HepG2 (cell line): Measurements from ENCODE around the gene POLR1G. TPM values are rescaled to one million over a fixed set of nuclear protein-coding genes. Genes with fewer than 3 reads are reported as not detected.

Experiments used
- ATAC-seq: fragments of 200-7000 bp; cut with Tn5 transposase; 3 replicates; pipeline ENCODE4 v1.9.1; 2020; ENCODE audit warnings: mild to moderate bottlenecking, moderate library complexity
- BruUV-seq: library from RNA; stranded (reverse); fragments of 400-500 nt; replicated peaks from 2 replicates; lab custom pipeline; 2021; lab: Mats Ljungman, UMichigan
- CTCF ChIA-PET: fragments of 300-600 bp; formaldehyde crosslinking; extraction: SDS; loops from one replicate; lab custom pipeline; 2021; ENCODE audit warnings: low total read pairs, inconsistent platforms, low intra/inter-chr PET ratio; lab: Yijun Ruan, JAX
- POLR2A ChIA-PET: fragments of 350-600 bp; sonication (Branson Sonifier 250); formaldehyde crosslinking; loops from one replicate; lab custom pipeline; 2020; ENCODE audit warnings: antibody characterized with exemption, inconsistent platforms; lab: Yijun Ruan, JAX
- DNase-seq: peaks from one replicate; pipeline ENCODE4 v3.0.0-alpha.2; 2015; ENCODE audit warnings: low spot score
- FAIRE-seq: peaks from 3 replicates; lab custom pipeline; 2011; peaks lifted over from hg19 to GRCh38; lab: Jason Lieb, UNC
- H2AFZ ChIP-seq: one replicate; pipeline ENCODE4 v1.6.1; 2011; ENCODE audit warnings: low read length, inconsistent platforms
- H3K27ac ChIP-seq: fragments of 300-600 bp; 3 replicates; pipeline ENCODE4 v1.8.0; 2011; ENCODE audit warnings: mixed run types, mild to moderate bottlenecking, mixed read lengths, low read length, inconsistent platforms; ENCODE audit not compliant: insufficient read depth; ENCODE audit errors: extremely low read length
- H3K27me3 ChIP-seq, 2 experiments: fragments of 200-600 bp in 1 of 2; 2 replicates in 1 of 2; 3 replicates in 1 of 2; pipeline versions ENCODE4 v1.6.0 to v1.8.0; 2011; ENCODE audit warnings: low read length in 2 of 2, mild to moderate bottlenecking in 2 of 2, moderate library complexity in 2 of 2, inconsistent platforms in 1 of 2; ENCODE audit not compliant: insufficient read depth in 2 of 2, control insufficient read depth in 1 of 2
- H3K36me3 ChIP-seq, 2 experiments: fragments of 200-600 bp in 1 of 2; replicated peaks in 1 of 2; 2 replicates in 1 of 2; 3 replicates in 1 of 2; pipeline versions ENCODE4 v1.5.1 to v1.8.0; 2011; ENCODE audit warnings: low read length in 2 of 2, inconsistent platforms in 1 of 2; ENCODE audit not compliant: insufficient read depth in 2 of 2, control insufficient read depth in 1 of 2
- H3K4me1 ChIP-seq: 2 replicates; pipeline ENCODE4 v1.5.1; 2012; ENCODE audit warnings: low read length, inconsistent platforms; ENCODE audit not compliant: insufficient read depth
- H3K4me2 ChIP-seq: 2 replicates; pipeline ENCODE4 v1.6.0; 2011; ENCODE audit warnings: low read depth, low read length, inconsistent platforms
- H3K4me3 ChIP-seq, 3 experiments: fragments of 200-600 bp in 1 of 3; sonication (generic), shearing (Covaris generic) in 1 of 3; replicated peaks in 1 of 3; 2 replicates each; pipeline ENCODE4 v1.5.1; 2011 to 2016; ENCODE audit warnings: low read length in 3 of 3, inconsistent platforms in 2 of 3, low read depth in 2 of 3, mild to moderate bottlenecking in 2 of 3, control low read depth in 1 of 3, mixed read lengths in 1 of 3; ENCODE audit not compliant: insufficient read depth in 1 of 3
- H3K79me2 ChIP-seq: one replicate; pipeline ENCODE4 v1.6.1; 2011; ENCODE audit warnings: low read length, inconsistent platforms; ENCODE audit not compliant: insufficient read depth
- H3K9ac ChIP-seq: 2 replicates; pipeline ENCODE4 v1.6.0; 2011; ENCODE audit warnings: mild to moderate bottlenecking, low read depth, low read length, inconsistent platforms; ENCODE audit not compliant: insufficient read depth
- H3K9me3 ChIP-seq: 2 replicates; pipeline ENCODE4 v1.5.1; 2012; ENCODE audit warnings: mild to moderate bottlenecking, low read length
- H4K20me1 ChIP-seq: 2 replicates; pipeline ENCODE4 v1.6.0; 2011; ENCODE audit warnings: inconsistent platforms, mild to moderate bottlenecking, low read length, moderate library complexity; ENCODE audit not compliant: insufficient read depth
- CC2D1A ChIP-seq: sonication (generic); formaldehyde crosslinking; IDR thresholded peaks from 2 replicates; pipeline ENCODE4 v1.8.1; 2023; ENCODE audit warnings: mild to moderate bottlenecking, missing genetic modification reagents
- CEBPB ChIP-seq: IDR thresholded peaks from 2 replicates; pipeline ENCODE4 v1.6.1; 2011; ENCODE audit warnings: low read depth, low read length, improper control_type of control experiment, borderline replicate concordance
- E2F2 ChIP-seq: sonication (generic); formaldehyde crosslinking; IDR thresholded peaks from 2 replicates; pipeline ENCODE4 v1.4.0; 2020; ENCODE audit warnings: missing genetic modification reagents, borderline replicate concordance
- KMT2A ChIP-seq: sonication (generic); formaldehyde crosslinking; IDR thresholded peaks from 2 replicates; pipeline ENCODE4 v1.4.0; 2020; ENCODE audit warnings: missing genetic modification reagents
- MED13 ChIP-seq: sonication (generic); formaldehyde crosslinking; IDR thresholded peaks from 2 replicates; pipeline ENCODE4 v1.5.0; 2020; ENCODE audit warnings: missing genetic modification reagents
- NFYC ChIP-seq: IDR thresholded peaks from 2 replicates; pipeline ENCODE4 v1.6.1; 2016; ENCODE audit warnings: missing genetic modification reagents, missing compliant biosample characterization
- SETDB1 ChIP-seq: sonication (generic); formaldehyde crosslinking; IDR thresholded peaks from 2 replicates; pipeline ENCODE4 v1.5.1; 2020; ENCODE audit warnings: missing genetic modification reagents, mild to moderate bottlenecking, borderline replicate concordance
- ZNF124 ChIP-seq: sonication (generic); formaldehyde crosslinking; IDR thresholded peaks from 2 replicates; pipeline ENCODE4 v1.4.0; 2020; ENCODE audit warnings: missing genetic modification reagents
- ZNF263 ChIP-seq: sonication (generic); formaldehyde crosslinking; IDR thresholded peaks from 2 replicates; pipeline ENCODE4 v1.4.0; 2020; ENCODE audit warnings: missing genetic modification reagents
- ZNF282 ChIP-seq: fragments of 450-650 bp; IDR thresholded peaks from 2 replicates; pipeline ENCODE4 v1.6.1; 2018; ENCODE audit not compliant: partially characterized antibody
- ZNF512 ChIP-seq: sonication (generic); formaldehyde crosslinking; IDR thresholded peaks from 2 replicates; pipeline ENCODE4 v1.4.0; 2020; ENCODE audit warnings: mild to moderate bottlenecking, missing genetic modification reagents
- ZNF615 ChIP-seq: sonication (generic); formaldehyde crosslinking; IDR thresholded peaks from 2 replicates; pipeline ENCODE4 v1.5.0; 2020; ENCODE audit warnings: mild to moderate bottlenecking, missing genetic modification reagents, borderline replicate concordance
- ZNF883 ChIP-seq: sonication (generic); formaldehyde crosslinking; IDR thresholded peaks from 2 replicates; pipeline ENCODE4 v1.5.1; 2020; ENCODE audit warnings: mild to moderate bottlenecking, missing genetic modification reagents; ENCODE audit errors: not compliant biosample characterization
- WGBS: methylation state at CpG from one replicate; pipeline ENCODE4 v1.1.6; 2017; ENCODE audit warnings: low lambda C conversion rate; 5-methylcytosine and 5-hydroxymethylcytosine counted together
- in situ Hi-C: cut with HindIII; loops from 2 replicates; pipeline ENCODE4 v1.10.0; 2017; ENCODE audit warnings: low pct_unique_long_range_greater_than_20kb; ENCODE audit not compliant: extremely low pct_ligation_motif_present
- intact Hi-C: fragments of 100-400 bp; cut with micrococcal nuclease; formaldehyde crosslinking; loops from one replicate; pipeline ENCODE4 v1.10.0; 2022; ENCODE audit not compliant: unreplicated experiment
- polyA plus RNA-seq, 8 experiments: library from polyadenylated mRNA; depleted of rRNA in 3 of 8; stranded (reverse) in 7 of 8; unstranded in 1 of 8; fragments of >200 nt; fragmentation: Illumina TruSeq in 4 of 8; extraction: Trizol in 4 of 8; gene quantifications; 2 replicates each; pipeline versions ENCODE4 v1.2.1 to v1.2.3, GENCODE V29; 2011 to 2016; ENCODE audit warnings: low read depth in 4 of 8, missing spikeins in 1 of 8, mixed read lengths in 1 of 8; ENCODE audit not compliant: insufficient read depth in 1 of 8
- total RNA-seq, 5 experiments: library from RNA; depleted of rRNA; stranded (reverse); fragments of >200 nt; fragmentation: Illumina TruSeq; extraction: Trizol; gene quantifications; 2 replicates each; pipeline ENCODE4 v1.2.3, GENCODE V29; 2016; ENCODE audit warnings: low read depth in 1 of 5
- TF ChIP-seq, protein P1 (sequence below): sonication (generic); formaldehyde crosslinking; IDR thresholded peaks from 2 replicates; pipeline ENCODE4 v1.4.0; 2020; ENCODE audit warnings: low read depth, mild to moderate bottlenecking, missing genetic modification reagents
- TF ChIP-seq, protein P2 (sequence below): sonication (generic); formaldehyde crosslinking; IDR thresholded peaks from 2 replicates; pipeline ENCODE4 v1.8.1; 2023; ENCODE audit warnings: mild to moderate bottlenecking, inconsistent platforms, moderate library complexity, missing genetic modification reagents, borderline replicate concordance

The POLR1G gene
- total and polyA plus RNA-seq, 2 of the 13 experiments (the other 11 are each of a cell fraction or from before 2014, with no cell fraction given) = 3.5 to 20.8 TPM

GRCh38 chr19:45420356-45420755 is 13.9 kb downstream of the POLR1G start:
- no TSS peak for BruUV-seq
- H3K36me3 ChIP-seq = peaks cover 2 to 17% of the 10 kb centered on the region in 2 experiments; a peak in 2 of 5 replicates
- H4K20me1 ChIP-seq = no peaks in the 10 kb centered on the region
- no peak overlapping the region for H3K27ac ChIP-seq
- peaks cover 9% of the 10 kb centered on the region for H3K79me2 ChIP-seq
- peaks cover 22% of the 10 kb centered on the region for H3K4me1 ChIP-seq
- H3K9me3 ChIP-seq = no peaks in the 10 kb centered on the region
- ChIA-PET CTCF (no interaction called here), POLR2A (no interaction called here)
- no peak overlapping the region for H2AFZ ChIP-seq
- no peak overlapping the region for H3K9ac ChIP-seq
- no peak overlapping the region for H3K4me2 ChIP-seq
- over 99% methylated on average over 8 of the region's 10 CpGs for WGBS
- intact Hi-C loops (no loop called here), in situ Hi-C loops (loop anchor here (10.0 kb wide), 1 partner anchor 54 kb away; no protein-coding TSS in a partner anchor)
- FAIRE-seq (no peak), DNase-seq (no peak), ATAC-seq (no peak)
- H3K27me3 ChIP-seq = no peaks in the 10 kb centered on the region; a peak in 1 of 5 replicates
- H3K4me3 ChIP-seq = no peak overlapping the region
- no peak for TF ChIP-seq CC2D1A
- TF ChIP-seq, protein P1, sequence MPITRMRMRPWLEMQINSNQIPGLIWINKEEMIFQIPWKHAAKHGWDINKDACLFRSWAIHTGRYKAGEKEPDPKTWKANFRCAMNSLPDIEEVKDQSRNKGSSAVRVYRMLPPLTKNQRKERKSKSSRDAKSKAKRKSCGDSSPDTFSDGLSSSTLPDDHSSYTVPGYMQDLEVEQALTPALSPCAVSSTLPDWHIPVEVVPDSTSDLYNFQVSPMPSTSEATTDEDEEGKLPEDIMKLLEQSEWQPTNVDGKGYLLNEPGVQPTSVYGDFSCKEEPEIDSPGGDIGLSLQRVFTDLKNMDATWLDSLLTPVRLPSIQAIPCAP (CRISPR knock-in tag) = no peak
- no peak for TF ChIP-seq ZNF883 (CRISPR knock-in tag)
- no peak for TF ChIP-seq ZNF615 (CRISPR knock-in tag)
- TF ChIP-seq ZNF263 = 0 out of 2 replicates have a peak, but pooled peaks have one; percentile 36
- no peak for TF ChIP-seq NFYC (CRISPR knock-in tag)

DNA sequence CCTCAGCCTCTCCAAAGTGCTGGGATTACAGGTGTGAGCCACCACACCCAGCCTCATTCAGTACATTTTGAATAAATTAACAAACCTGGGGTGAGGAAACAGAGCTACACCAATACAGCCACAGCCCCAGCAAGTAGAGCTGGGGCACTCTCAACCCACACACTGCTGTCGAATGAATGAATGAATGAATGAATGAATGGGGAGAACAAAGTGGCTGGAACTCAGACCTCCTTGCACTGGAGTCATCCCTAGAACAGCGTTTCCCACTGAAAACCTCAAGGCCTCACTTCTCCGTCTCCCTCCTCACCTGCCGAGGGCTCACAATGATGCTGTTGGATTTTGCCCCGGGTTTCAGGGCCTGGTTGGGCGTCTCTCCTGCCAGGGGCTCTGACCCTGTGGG is 14.4 kb downstream of the POLR1G start:
- H3K4me3 ChIP-seq = no peak overlapping the region
- POLR2A ChIA-PET = no interaction called here
- intact Hi-C loops = no loop called here
- in situ Hi-C loops = loop anchor here (10.0 kb wide), 1 partner anchor 54 kb away; no protein-coding TSS in a partner anchor
- H2AFZ ChIP-seq = no peak overlapping the region
- 93% methylated on average over 6 of the region's 6 CpGs for WGBS
- no peak overlapping the region for H3K4me2 ChIP-seq
- H4K20me1 ChIP-seq = no peaks in the 10 kb centered on the region
- DNase-seq = no peak
- ATAC-seq = no peak
- H3K27ac ChIP-seq = no peak overlapping the region
- no peaks in the 10 kb centered on the region; a peak in 1 of 5 replicates for H3K27me3 ChIP-seq
- CTCF ChIA-PET = no interaction called here
- no TSS peak for BruUV-seq
- peaks cover 9% of the 10 kb centered on the region for H3K79me2 ChIP-seq
- H3K36me3 ChIP-seq = peaks cover 2 to 17% of the 10 kb centered on the region in 2 experiments; a peak in 2 of 5 replicates
- H3K4me1 ChIP-seq = peaks cover 27% of the 10 kb centered on the region
- no peak for FAIRE-seq
- H3K9me3 ChIP-seq = no peaks in the 10 kb centered on the region
- H3K9ac ChIP-seq = no peak overlapping the region
- TF ChIP-seq, protein P2, sequence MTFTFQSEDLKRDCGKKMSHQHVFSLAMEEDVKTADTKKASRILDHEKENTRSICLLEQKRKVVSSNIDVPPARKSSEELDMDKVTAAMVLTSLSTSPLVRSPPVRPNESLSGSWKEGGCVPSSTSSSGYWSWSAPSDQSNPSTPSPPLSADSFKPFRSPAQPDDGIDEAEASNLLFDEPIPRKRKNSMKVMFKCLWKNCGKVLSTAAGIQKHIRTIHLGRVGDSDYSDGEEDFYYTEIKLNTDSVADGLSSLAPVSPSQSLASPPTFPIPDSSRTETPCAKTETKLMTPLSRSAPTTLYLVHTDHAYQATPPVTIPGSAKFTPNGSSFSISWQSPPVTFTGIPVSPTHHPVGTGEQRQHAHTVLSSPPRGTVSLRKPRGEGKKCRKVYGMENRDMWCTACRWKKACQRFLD (CRISPR knock-in tag) = no peak
- TF ChIP-seq KMT2A (CRISPR knock-in tag) (no peak), SETDB1 (CRISPR knock-in tag) (no peak), ZNF512 (CRISPR knock-in tag) (no peak), ZNF124 (CRISPR knock-in tag) (no peak), E2F2 (CRISPR knock-in tag) (no peak), MED13 (CRISPR knock-in tag) (no peak), ZNF282 (no peak), CEBPB (no peak)
